Astrocyte of the cerebellum (primary cell): ENCODE measurements around the gene TOR1AIP2.

Experiments
- DNase-seq: peaks from one replicate; pipeline ENCODE4 v3.0.0-alpha.2; 2011; ENCODE audit warnings: low read depth
- H3K4me3 ChIP-seq: 2 replicates; pipeline ENCODE4 v1.5.1; 2011; ENCODE audit warnings: mild to moderate bottlenecking, low read depth, low read length, moderate library complexity
- CTCF ChIP-seq: IDR thresholded peaks from 2 replicates; pipeline ENCODE4 v1.5.1; 2012; ENCODE audit warnings: low read length, low read depth, moderate library complexity, mild to moderate bottlenecking; ENCODE audit errors: missing control alignments
- in situ Hi-C: cut with HindIII; loops from 2 replicates; pipeline ENCODE4 v1.10.0; 2017; ENCODE audit warnings: low sequenced_read_pairs

Gene TOR1AIP2

DNA sequence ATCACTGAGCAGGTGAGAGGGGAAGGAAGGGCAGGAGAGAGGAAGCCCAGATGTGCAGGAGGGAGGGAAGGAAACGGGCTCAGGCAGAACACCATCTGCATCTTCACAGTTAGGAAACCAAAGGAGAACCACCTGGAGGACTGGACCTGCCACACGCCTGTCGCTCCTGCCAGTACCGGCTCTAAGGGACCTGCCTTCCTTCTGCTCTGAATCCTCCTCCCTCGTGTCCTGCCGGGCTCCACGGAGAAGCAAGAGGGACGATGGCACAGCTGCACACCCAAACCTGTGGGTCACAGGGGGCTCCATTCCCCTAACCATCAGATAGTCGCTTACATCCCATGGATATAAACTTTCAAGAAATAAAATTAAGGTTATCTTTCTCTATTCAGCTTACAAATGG lies 56.1 kb downstream of the TOR1AIP2 start:
- DNase-seq = no peak
- no peak overlapping the region for H3K4me3 ChIP-seq
- in situ Hi-C loops = no loop called here
- no peak for TF ChIP-seq CTCF

GRCh38 chr1:179820226-179820970 lies 57.2 kb downstream of the TOR1AIP2 start:
- TF ChIP-seq CTCF = no peak
- in situ Hi-C loops = no loop called here
- no peak overlapping the region for H3K4me3 ChIP-seq
- DNase-seq = no peak

DNA sequence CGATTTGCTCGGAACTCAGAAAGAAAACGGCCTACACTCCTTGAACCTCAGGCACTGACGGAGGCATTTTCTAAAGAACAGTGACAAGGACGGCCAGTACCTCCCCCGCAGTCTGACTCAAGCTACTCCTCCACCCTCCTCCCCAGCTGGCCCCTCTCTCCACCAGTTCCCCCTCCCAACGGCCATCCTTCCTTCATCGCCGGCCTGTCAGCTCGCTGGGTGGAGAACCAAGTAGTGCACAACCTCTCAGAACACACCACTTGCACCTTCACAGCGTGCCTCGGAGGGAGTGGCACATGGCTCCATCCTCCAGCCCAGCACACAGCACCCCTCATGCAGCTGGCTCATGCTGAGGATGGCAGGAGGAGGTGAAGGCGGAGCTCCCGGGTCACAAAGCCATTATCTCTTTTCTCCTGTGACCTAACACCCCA lies 58.8 kb downstream of the TOR1AIP2 start:
- in situ Hi-C loops = no loop called here
- DNase-seq = no peak
- TF ChIP-seq CTCF = no peak
- no peak overlapping the region for H3K4me3 ChIP-seq

- no peak overlapping the region for H3K4me3 ChIP-seq
- no peak for DNase-seq
- no peak for TF ChIP-seq CTCF
- in situ Hi-C loops = no loop called here
Observed at GRCh38 chr1:179818260-179818659, 59.3 kb downstream of the TOR1AIP2 start.

GRCh38 chr1:179817789-179818188 lies 59.8 kb downstream of the TOR1AIP2 start:
- TF ChIP-seq CTCF = no peak
- no peak overlapping the region for H3K4me3 ChIP-seq
- in situ Hi-C loops = no loop called here
- DNase-seq = no peak

- no peak for TF ChIP-seq CTCF
- H3K4me3 ChIP-seq = no peak overlapping the region
- in situ Hi-C loops = no loop called here
- DNase-seq = no peak
Observed at GRCh38 chr1:179817056-179817455, 60.5 kb downstream of the TOR1AIP2 start.
